Chondrocyte (in vitro differentiated cells): ENCODE data around the gene LRRC19. TPM values are rescaled to one million over a fixed set of nuclear protein-coding genes. Genes with fewer than 3 reads are reported as not detected.

ENCODE experiments used
- DNase-seq: peaks from one replicate; pipeline ENCODE4 v3.0.0; 2021; ENCODE audit warnings: mixed read lengths, low spot score
- H3K27ac Mint-ChIP-seq: one replicate; pipeline ENCODE4 v1.8.0; 2021; ENCODE audit warnings: mild to moderate bottlenecking, moderate library complexity, mixed read lengths; ENCODE audit not compliant: unreplicated experiment
- H3K27me3 Mint-ChIP-seq: 2 replicates; pipeline ENCODE4 v1.8.0; 2021; ENCODE audit warnings: low read depth, mixed read lengths
- H3K36me3 Mint-ChIP-seq: 2 replicates; pipeline ENCODE4 v1.8.0; 2021; ENCODE audit warnings: low read depth, mixed read lengths
- H3K4me1 Mint-ChIP-seq: 2 replicates; pipeline ENCODE4 v1.8.0; 2021; ENCODE audit warnings: low read depth, mild to moderate bottlenecking, mixed read lengths
- H3K4me3 Mint-ChIP-seq: one replicate; pipeline ENCODE4 v1.8.0; 2021; ENCODE audit warnings: mild to moderate bottlenecking, moderate library complexity, mixed read lengths; ENCODE audit not compliant: unreplicated experiment
- H3K9me3 Mint-ChIP-seq: 2 replicates; pipeline ENCODE4 v1.8.0; 2021; ENCODE audit warnings: low read depth, mixed read lengths
- CTCF ChIP-seq: fragments of 200-600 bp; sonication (generic); IDR thresholded peaks from 2 replicates; pipeline ENCODE4 v1.5.0; 2021; ENCODE audit warnings: antibody characterized with exemption, mild to moderate bottlenecking, moderate library complexity
- total RNA-seq: library from RNA; stranded (reverse); gene quantifications from 3 replicates; pipeline ENCODE4 v1.2.1, GENCODE V29; 2021

LRRC19 gene
- total RNA-seq, 1 donor from 2014 or later = not detected

DNA sequence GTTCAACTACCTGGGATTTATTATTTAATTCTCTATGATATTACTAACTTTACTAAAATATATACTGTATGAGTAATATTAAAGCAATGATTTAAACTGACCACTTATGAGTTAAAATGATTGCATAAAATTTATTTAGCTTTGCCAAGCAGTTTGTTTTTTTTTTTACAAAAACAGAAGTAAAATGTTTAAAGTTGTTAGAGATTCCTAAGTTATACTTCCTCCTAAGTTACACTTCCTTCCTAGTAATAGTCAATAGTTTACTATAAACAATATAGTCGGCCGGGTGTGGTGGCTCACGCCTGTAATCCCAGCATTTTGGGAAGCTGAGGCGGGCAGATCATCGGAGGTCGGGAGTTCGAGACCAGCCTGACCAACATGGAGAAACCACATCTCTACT lies 23.7 kb upstream of the LRRC19 start:
- Mint-ChIP-seq H3K4me1 (no peaks in the 10 kb centered on the region), H3K27me3 (no peaks in the 10 kb centered on the region), H3K36me3 (peaks cover 10% of the 10 kb centered on the region), H3K9me3 (peaks cover 6% of the 10 kb centered on the region), H3K27ac (no peak overlapping the region), H3K4me3 (no peak overlapping the region)
- DNase-seq = no peak
- no peak for TF ChIP-seq CTCF

- peaks cover 6% of the 10 kb centered on the region for H3K9me3 Mint-ChIP-seq
- no peaks in the 10 kb centered on the region for H3K4me1 Mint-ChIP-seq
- TF ChIP-seq CTCF = no peak
- no peaks in the 10 kb centered on the region for H3K27me3 Mint-ChIP-seq
- H3K36me3 Mint-ChIP-seq = peaks cover 32% of the 10 kb centered on the region
- H3K27ac Mint-ChIP-seq = no peak overlapping the region
- no peak overlapping the region for H3K4me3 Mint-ChIP-seq
- no peak for DNase-seq
These were observed 17.4 kb upstream of the LRRC19 start for GRCh38 chr9:27022920-27023319.

DNA sequence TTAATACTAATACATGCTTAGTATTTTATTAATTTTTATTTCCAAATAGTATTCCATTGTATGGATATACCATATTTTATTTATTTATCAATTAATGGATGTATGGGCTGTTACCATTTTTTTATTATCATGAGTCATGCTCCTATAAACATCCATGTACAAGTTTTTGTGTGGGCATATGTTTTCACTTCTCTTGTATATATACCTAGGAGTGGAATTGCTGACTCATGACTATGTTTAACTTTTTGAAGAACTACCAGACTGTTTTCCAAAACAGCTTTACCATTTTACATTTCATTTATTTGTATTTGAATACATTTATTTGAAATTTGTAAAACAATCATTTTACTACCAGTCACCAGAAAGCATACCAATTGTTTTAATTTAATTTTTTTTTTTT lies 14.1 kb upstream of the LRRC19 start:
- Mint-ChIP-seq H3K4me3 (no peak overlapping the region), H3K36me3 (peaks cover 29% of the 10 kb centered on the region), H3K4me1 (no peaks in the 10 kb centered on the region), H3K27me3 (no peaks in the 10 kb centered on the region), H3K9me3 (no peaks in the 10 kb centered on the region), H3K27ac (no peak overlapping the region)
- no peak for DNase-seq
- TF ChIP-seq CTCF = no peak

DNA sequence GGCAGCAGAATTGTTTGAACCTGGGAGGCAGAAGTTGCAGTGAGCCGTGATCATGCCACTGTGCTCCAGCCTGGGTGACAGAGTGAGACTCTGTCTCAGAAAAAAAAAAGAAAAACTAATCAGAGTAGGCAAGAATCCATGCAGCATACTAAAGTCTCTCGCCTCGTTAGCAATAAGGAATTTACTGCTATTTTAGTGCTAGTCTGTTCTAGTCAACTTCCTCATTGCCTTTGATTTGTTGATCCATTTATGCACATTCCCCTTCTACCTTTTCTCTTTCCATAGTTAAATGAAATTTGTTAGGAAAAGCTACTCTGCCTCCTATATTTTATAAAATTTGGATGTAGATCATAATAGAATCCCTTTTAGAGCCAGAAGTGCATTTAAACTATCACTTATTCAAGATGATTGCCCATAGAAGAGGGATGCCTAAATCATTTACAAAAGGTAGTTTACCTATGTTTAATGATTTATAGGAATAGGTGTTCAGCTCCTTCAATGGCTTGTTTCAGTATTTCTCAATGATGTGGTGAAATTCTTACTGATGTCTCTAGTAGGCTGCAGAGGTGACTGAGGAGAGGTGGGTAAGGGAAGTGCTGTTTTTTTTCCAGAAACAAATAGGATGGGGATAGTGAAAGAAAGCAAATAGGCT lies 1.9 kb downstream of the LRRC19 start:
- Mint-ChIP-seq H3K4me1 (no peaks in the 10 kb centered on the region), H3K27ac (no peak overlapping the region), H3K9me3 (no peaks in the 10 kb centered on the region), H3K4me3 (no peak overlapping the region), H3K27me3 (no peaks in the 10 kb centered on the region), H3K36me3 (no peaks in the 10 kb centered on the region)
- no peak for TF ChIP-seq CTCF
- no peak for DNase-seq

GRCh38 chr9:26995810-26996209 lies 9.7 kb downstream of the LRRC19 start:
- H3K27me3 Mint-ChIP-seq = no peaks in the 10 kb centered on the region
- H3K36me3 Mint-ChIP-seq = peaks cover 1% of the 10 kb centered on the region
- TF ChIP-seq CTCF = no peak
- no peaks in the 10 kb centered on the region for H3K4me1 Mint-ChIP-seq
- DNase-seq = no peak
- no peak overlapping the region for H3K4me3 Mint-ChIP-seq
- H3K9me3 Mint-ChIP-seq = no peaks in the 10 kb centered on the region
- H3K27ac Mint-ChIP-seq = no peak overlapping the region
